ENCODE measurements around the gene REXO1. TPM values are rescaled to one million over a fixed set of nuclear protein-coding genes. Genes with fewer than 3 reads are reported as not detected.

REXO1 gene
- total RNA-seq, 3 donors from 2014 or later (not counting 1 experiment from before 2014, with no cell fraction given) = 90.7 to 91.7 (median 91.5) TPM

DNA sequence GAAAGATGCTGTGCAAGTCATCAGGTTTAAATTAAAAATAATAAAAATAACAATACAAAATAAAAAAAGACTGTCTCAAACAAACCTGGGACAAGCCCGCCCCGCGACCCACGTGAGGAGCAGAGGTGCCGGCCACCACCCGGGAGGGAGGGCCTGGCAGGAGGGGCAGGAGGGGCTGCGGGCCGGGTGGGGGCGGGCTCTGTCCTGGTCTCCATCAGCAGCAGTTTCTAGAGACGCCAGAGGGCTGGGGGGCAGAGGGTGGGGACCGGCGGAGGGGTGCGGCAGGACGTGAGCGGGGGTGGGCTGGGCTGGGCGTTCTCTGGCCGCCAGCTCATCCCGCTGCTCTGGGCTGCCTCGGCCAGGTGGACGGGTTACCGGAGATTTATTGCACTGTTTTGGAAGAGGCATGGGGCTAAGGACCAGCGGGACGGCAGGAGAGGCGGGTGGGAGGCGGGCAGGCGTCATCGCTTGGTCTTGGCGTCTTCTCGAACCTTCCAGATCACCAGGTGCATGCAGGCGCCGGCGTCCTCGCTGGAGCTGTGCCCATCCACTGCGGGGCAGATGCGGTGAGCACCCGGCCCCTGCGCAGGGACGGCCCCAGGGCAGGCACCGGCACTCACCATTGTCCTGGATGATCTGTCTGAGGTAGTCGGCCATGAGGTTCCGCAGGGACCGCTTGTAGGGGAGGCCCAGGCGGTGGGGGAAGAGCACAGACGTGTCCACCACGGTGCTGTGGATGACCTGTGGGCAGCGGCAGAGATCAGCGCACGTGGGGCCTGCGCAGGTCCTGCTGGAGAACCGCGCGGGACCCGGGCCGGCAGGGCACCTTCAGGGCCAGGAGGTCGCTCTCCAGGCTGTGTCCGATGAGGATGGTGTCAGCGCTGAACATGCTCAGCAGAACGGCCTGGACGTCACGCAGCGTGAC, 32.4 kb downstream of the REXO1 start:
- intact Hi-C loops (cut with micrococcal nuclease) = no loop called here

DNA sequence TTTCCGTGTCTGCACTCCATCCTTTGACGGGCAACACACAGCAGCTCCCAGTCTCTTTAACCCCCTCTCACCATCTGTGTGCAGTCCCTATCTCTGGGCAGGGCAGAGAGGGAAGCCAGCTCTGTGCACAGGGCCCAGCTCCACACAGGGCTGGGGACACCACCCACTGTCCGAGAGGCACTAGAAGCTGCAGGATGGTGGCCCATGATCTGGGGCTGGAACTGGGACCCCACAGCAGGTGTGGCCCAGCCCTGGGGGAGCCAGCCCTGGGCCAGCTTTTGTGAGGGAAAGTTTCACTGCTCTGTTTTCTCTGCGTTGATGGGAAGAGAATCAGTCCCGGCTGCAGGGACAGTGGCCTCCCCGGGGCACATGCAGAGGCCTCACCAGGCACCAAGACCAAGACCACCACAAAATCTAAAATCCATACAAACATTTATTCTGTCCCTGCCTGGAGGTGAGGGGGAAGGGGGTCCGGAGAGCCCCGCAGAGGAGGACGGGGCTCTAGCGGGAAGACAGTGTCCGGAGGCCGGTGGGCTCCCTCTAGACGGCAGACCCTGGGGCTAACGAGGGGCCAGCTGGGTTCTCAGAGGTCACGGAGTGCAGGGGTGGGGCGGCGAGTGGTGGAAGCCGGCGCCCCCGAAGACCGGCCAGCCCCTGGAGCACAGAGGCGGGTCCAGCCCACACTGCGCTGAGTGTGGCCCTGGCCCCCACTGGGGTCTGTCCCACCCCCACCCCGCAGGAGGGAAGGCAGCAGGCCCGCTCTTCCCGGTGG, 33.3 kb downstream of the REXO1 start:
- Mint-ChIP-seq H3K36me3 (no peaks in the 10 kb centered on the region), H3K4me1 (peaks cover 7 to 25% of the 10 kb centered on the region in 2 donors), H3K9me3 (no peaks in the 10 kb centered on the region), H3K27ac (no peak overlapping the region), H3K27me3 (ENCODE audit: low read depth in 2 of 2) (no peaks in the 10 kb centered on the region), H3K4me3 (no peak overlapping the region)
- Histone ChIP-seq H3K36me3 (ENCODE audit: control insufficient read depth, insufficient read depth, low read length) (peaks cover 39% of the 10 kb centered on the region), H3K27ac (ENCODE audit: low read length) (no peak overlapping the region), H3K27me3 (ENCODE audit: control insufficient read depth, insufficient read depth, low read length) (no peaks in the 10 kb centered on the region), H3K9me3 (ENCODE audit: control insufficient read depth, insufficient read depth, low read length) (no peaks in the 10 kb centered on the region), H3K4me3 (ENCODE audit: low read length) (no peak overlapping the region), H3K4me1 (ENCODE audit: control insufficient read depth, insufficient read depth, low read length) (peaks cover 22% of the 10 kb centered on the region)
- intact Hi-C loops (cut with micrococcal nuclease) = no loop called here
- DNase-seq = no peak
- no peak for ATAC-seq
- TF ChIP-seq, protein P1, sequence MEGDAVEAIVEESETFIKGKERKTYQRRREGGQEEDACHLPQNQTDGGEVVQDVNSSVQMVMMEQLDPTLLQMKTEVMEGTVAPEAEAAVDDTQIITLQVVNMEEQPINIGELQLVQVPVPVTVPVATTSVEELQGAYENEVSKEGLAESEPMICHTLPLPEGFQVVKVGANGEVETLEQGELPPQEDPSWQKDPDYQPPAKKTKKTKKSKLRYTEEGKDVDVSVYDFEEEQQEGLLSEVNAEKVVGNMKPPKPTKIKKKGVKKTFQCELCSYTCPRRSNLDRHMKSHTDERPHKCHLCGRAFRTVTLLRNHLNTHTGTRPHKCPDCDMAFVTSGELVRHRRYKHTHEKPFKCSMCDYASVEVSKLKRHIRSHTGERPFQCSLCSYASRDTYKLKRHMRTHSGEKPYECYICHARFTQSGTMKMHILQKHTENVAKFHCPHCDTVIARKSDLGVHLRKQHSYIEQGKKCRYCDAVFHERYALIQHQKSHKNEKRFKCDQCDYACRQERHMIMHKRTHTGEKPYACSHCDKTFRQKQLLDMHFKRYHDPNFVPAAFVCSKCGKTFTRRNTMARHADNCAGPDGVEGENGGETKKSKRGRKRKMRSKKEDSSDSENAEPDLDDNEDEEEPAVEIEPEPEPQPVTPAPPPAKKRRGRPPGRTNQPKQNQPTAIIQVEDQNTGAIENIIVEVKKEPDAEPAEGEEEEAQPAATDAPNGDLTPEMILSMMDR (IDR thresholded peaks at IDR 0.05) = no peak
- 95% methylated on average over 21 of the region's 26 CpGs for WGBS (ENCODE audit: insufficient coverage)

More for the DNA sequence above, 32.4 kb downstream of the REXO1 start:
- Mint-ChIP-seq H3K36me3 (no peaks in the 10 kb centered on the region), H3K4me3 (no peak overlapping the region), H3K4me1 (peaks cover 7 to 22% of the 10 kb centered on the region in 2 donors), H3K9me3 (no peaks in the 10 kb centered on the region), H3K27ac (no peak overlapping the region), H3K27me3 (ENCODE audit: low read depth in 2 of 2) (no peaks in the 10 kb centered on the region)
- no peak overlapping the region for H3K4me3 ChIP-seq (ENCODE audit: low read length)
- peaks cover 22% of the 10 kb centered on the region for H3K4me1 ChIP-seq (ENCODE audit: control insufficient read depth, insufficient read depth, low read length)
- 97% methylated on average over 61 of the region's 61 CpGs for WGBS (ENCODE audit: insufficient coverage)
- ATAC-seq (no peak), DNase-seq (no peak)
- TF ChIP-seq, protein P1 (IDR thresholded peaks at IDR 0.05) = no peak
- no peaks in the 10 kb centered on the region for H3K27me3 ChIP-seq (ENCODE audit: control insufficient read depth, insufficient read depth, low read length)
- no peak overlapping the region for H3K27ac ChIP-seq (ENCODE audit: low read length)
- peaks cover 48% of the 10 kb centered on the region for H3K36me3 ChIP-seq (ENCODE audit: control insufficient read depth, insufficient read depth, low read length)
- H3K9me3 ChIP-seq (ENCODE audit: control insufficient read depth, insufficient read depth, low read length) = no peaks in the 10 kb centered on the region

- Histone ChIP-seq H3K36me3 (ENCODE audit: control insufficient read depth, insufficient read depth, low read length) (peaks cover 33% of the 10 kb centered on the region), H3K4me1 (ENCODE audit: control insufficient read depth, insufficient read depth, low read length) (peaks cover 22% of the 10 kb centered on the region), H3K9me3 (ENCODE audit: control insufficient read depth, insufficient read depth, low read length) (no peaks in the 10 kb centered on the region), H3K4me3 (ENCODE audit: low read length) (no peak overlapping the region), H3K27ac (ENCODE audit: low read length) (no peak overlapping the region), H3K27me3 (ENCODE audit: control insufficient read depth, insufficient read depth, low read length) (no peaks in the 10 kb centered on the region)
- ATAC-seq = no peak
- no peak for DNase-seq
- no peaks in the 10 kb centered on the region for H3K9me3 Mint-ChIP-seq
- intact Hi-C loops (cut with micrococcal nuclease) = no loop called here
- H3K36me3 Mint-ChIP-seq = no peaks in the 10 kb centered on the region
- H3K4me1 Mint-ChIP-seq = peaks cover 7 to 25% of the 10 kb centered on the region in 2 donors
- 89% methylated on average over 10 of the region's 10 CpGs for WGBS (ENCODE audit: insufficient coverage)
- no peak overlapping the region for H3K4me3 Mint-ChIP-seq
- no peaks in the 10 kb centered on the region for H3K27me3 Mint-ChIP-seq (ENCODE audit: low read depth in 2 of 2)
- TF ChIP-seq, protein P1 (IDR thresholded peaks at IDR 0.05) = no peak
- H3K27ac Mint-ChIP-seq = no peak overlapping the region
Observed at GRCh38 chr19:1814391-1814790, 33.9 kb downstream of the REXO1 start.
